Left cardiac atrium (tissue), 4 donors: ENCODE results near the gene SLX4. TPM values are rescaled to one million over a fixed set of nuclear protein-coding genes. Genes with fewer than 3 reads are reported as not detected.

Source experiments
- ATAC-seq, 2 donors: fragments of 200-7000 bp; cut with Tn5 transposase; one replicate each; pipeline ENCODE4 v1.9.1; 2020; ENCODE audit warnings: mild to moderate bottlenecking in 2 of 2, moderate library complexity in 2 of 2
- DNase-seq: peaks from one replicate; pipeline ENCODE4 v3.0.0-alpha.2; 2020
- intact Hi-C, 2 donors: fragments of 100-400 bp; cut with DNase I; formaldehyde crosslinking; loops; one replicate each; pipeline versions ENCODE4 v1.14.1 to v1.15.1; 2022 to 2023
- total RNA-seq, 2 donors: library from RNA; stranded (reverse); fragmentation: NEBNext Ultra II Directional; extraction: Animal tissue kit (Norgen Biotek cat#: 25700); gene quantifications; one replicate each; pipeline ENCODE4 v1.2.1, GENCODE V29; 2021
- donor health status: DM: no; HTN: yes; CAD: no.
- donor health status: DM: no; HTN: yes; CAD: no; lungs with severe emphysema.
- donor health status: DM: yes; HTN: yes; CAD: no.
- donor health status: Dilated cardiomyopathy.

Gene SLX4
- total RNA-seq, 2 donors from 2014 or later = 2.5 to 2.8 TPM

DNA sequence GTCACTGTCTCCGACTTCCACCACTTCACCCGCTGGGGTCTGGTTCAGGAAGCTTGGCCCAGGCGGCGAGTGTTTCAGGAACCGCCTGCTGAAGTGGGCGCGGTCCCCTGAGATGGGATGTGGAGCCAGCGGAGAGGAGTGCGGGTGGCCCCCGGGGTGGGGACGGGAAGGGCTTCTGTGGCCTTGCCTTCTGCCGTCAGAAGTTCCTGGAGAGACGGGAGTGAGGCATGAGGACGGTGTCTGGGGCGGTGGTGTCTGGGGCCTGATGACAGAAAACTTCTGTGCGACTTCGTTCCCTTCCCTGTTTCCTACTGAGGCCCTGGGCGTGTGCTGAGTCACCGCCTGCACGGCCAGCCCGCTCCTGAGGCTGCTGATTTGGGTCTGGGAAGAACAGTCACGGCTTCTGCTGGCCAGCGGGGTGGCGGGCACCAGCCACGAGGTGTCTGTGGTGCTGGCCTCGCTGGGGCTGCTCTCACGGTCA, 21.9 kb downstream of the SLX4 start:
- intact Hi-C loops = no loop called here
- ATAC-seq = peak; percentile 30 to 44
- DNase-seq = no peak

DNA sequence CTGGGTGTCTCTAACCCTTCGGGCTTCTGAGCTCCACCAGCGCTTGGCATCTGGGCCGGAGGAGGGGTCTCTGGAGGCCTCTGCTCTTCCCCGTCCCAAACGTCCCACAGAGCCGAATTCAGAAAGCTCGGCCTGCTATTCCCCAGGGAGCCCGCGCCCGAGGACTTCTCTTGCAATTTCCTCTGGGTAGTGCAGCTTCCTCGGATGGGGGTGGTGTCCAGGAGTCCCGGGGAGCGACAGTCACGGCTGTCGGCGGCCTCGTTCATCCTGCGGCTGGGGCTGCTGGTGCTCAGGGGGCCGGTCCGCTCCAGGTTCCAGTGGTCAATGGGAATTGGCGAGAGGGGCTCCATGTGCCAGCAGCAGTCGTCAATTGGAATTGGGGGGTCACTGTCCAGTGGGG, 22.4 kb downstream of the SLX4 start:
- intact Hi-C loops = no loop called here

DNA sequence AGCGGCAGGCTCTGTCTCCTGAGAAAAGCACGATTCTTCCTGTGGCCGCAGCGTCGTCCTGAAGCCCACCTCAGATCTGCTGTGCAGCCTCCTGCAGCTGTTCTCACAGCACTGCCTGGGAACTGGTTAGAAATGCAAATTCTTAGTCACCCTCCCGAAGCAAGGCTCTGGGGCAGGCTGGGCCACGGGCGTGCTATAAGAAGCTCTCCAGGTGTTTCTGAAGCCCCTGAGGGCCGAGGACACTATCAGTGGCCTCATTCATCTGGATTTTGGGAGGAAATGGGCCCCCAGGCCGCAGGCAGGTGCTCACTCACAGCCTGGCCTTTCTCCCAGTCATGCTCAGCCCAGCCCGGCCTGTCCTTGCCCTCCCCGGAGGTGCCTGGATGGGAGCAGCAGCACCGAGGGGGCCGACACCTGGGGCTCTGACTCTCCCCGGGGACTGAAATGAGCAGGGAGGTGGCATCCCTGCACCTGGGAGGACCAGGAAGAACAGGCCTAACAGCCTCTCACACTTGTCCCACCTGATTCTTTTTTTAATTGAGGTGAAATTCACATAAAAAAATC, 23.8 kb downstream of the SLX4 start:
- intact Hi-C loops = no loop called here
- ATAC-seq (no peak), DNase-seq (no peak)

More for the DNA sequence above, 22.4 kb downstream of the SLX4 start:
- ATAC-seq (no peak), DNase-seq (no peak)

DNA sequence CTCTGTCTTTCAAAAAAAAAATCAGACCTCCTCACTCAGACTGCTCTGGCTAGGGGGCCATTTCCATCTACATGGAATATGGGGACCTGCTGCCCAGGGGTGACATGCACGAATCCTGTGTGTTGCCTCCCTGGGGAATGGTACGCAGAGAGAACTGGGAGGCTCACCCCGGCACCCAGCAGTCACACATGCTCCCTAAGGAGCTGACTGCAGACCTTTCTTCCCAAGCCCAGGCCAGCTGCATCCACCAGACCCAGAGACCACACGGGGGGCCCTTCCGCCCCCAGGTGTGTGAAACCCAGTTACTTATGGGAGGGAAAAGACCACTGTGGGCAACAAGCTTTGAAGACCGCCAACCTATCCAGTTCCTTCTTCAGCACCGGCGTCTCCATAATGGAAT, 27.0 kb downstream of the SLX4 start:
- intact Hi-C loops = no loop called here
- ATAC-seq (no peak), DNase-seq (no peak)

DNA sequence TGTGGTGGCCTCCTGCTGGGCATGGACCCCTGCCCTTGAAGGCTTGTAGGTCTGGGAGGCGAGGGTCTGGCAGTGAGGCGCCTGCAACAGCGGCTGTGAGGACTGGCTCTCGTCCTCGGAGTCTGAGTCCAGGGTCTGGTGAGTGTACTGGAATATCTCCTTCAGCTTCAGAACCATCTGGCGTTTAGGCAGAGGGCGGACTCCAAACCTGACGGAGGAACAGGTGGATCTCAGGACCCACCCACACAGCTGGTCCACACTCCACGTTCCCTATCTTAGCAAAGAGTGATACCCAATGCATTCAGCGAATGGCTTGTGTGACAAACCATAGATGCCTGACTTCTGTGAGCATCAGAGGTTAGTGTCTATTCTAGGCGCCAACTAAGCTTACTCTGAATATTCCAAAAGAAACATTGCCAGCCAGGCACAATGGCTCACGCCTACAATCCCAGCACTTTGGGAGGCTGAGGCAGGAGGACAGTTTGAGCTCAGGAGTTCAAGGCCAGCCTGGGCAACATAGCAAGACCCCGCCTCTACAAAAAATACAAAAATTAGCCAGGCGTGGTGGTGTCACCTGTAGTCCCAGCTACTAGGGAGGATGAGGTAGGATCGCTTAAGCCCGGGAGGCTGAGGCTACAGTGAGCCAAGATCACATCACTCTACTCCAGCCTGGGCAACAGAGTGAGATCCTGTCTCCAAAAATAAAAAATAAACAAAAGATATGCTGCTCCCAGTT, 27.9 kb downstream of the SLX4 start:
- intact Hi-C loops = no loop called here
- no peak for ATAC-seq
- DNase-seq = no peak

DNA sequence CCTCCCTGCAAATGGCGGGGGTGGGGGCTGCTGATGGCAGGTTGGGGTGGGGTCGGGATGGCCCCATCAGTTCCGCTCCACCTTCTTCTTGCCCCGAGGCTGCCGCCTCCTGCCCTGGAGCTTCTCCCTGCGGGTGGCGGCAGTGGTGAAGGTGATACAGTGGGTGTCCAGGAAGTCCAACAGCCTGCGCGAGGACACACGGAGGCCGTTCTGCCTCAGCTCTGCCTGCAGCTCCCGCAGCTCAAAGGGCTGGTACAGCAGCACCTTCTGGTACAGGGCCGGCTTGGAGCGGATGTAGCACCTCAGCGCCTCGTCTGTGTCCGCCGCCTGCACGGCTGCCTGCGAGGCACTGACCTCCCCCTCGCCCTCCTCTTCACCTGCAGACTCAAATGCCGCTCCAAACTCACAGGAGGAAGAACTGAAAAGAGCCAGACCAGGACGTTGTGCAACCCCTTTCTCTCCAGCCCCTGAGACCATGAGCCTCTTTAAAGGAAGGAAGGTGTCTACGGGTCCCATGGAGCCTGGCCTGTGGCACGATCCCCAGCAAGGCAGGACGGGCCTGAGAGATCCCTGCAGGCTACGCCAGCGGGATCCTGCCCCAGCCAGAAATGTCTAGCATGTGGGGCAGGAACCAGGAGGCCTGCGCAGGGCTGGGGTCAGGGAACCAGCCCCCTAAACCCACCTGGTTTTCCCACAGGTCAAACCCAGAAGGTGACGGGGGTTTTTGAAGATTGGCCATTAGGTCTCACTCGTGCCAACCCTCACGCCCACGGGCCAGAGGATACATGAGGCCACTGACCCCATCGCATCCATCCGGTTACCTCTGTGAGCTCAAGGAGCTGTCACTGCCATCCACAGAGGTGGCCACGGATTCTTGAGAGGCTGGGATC, 28.9 kb downstream of the SLX4 start:
- no peak for ATAC-seq
- no peak for DNase-seq

DNA sequence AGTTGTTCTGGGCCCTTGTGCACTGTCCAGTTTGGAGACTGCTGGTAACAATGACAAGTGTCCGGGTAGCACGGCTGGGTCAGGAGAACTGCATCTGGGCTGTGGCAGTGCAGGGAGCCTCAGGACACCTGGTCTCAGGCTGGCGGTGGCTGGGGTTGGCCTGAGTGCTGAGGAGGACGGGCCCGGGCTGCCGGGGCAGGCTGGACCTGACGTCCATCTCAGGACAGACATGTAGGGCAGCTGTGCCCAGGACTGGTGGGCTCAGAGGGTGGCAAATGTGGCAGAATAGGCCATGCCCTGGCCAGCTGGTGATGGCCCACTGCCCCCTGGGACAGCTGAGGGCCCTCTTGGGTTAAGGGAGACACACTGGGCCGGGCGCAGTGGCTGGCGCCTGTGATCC, 30.0 kb downstream of the SLX4 start:
- DNase-seq (no peak), ATAC-seq (no peak)
- intact Hi-C loops = no loop called here

More for the DNA sequence above, 28.9 kb downstream of the SLX4 start:
- intact Hi-C loops = no loop called here

DNA sequence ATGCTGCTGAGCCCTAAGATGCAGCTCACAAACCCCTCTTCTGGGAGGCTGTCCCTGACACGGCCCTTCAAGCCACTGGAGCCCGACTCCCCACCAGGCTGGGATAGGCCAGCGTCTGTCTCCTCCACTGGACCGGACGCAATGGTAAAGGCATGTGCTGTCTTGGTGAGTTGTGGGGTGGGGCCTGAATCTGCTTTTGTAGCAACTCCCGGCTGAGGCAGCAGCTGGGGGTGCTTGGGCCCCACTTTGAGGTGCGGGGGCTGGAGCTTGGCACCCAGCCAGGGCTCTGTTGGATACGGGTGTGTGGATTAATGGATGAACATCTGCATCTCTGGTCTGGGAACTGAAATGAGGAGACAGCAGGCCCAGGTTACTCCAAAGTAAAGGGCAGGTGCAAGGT, 30.7 kb downstream of the SLX4 start:
- ATAC-seq = no peak
- intact Hi-C loops = no loop called here
- no peak for DNase-seq

DNA sequence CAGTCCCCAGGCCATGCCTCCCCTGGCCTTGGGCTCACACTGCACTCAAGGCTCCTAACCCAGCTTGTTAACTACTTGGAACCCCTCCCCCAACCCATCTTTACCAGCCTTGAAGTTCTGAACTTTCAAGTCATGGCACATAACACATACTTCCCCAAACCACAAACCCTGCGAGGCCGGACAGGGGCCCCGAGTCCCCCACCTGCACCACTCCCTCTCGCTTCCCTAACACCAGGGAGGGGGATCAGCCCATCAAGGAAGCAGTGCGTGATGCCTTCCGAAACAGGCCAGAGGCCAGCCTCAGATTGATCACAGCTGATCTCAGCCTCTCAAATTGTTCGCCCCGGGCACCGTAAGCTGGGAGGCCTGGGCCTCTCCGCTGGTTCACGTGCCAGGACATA, 31.2 kb downstream of the SLX4 start:
- DNase-seq = no peak

DNA sequence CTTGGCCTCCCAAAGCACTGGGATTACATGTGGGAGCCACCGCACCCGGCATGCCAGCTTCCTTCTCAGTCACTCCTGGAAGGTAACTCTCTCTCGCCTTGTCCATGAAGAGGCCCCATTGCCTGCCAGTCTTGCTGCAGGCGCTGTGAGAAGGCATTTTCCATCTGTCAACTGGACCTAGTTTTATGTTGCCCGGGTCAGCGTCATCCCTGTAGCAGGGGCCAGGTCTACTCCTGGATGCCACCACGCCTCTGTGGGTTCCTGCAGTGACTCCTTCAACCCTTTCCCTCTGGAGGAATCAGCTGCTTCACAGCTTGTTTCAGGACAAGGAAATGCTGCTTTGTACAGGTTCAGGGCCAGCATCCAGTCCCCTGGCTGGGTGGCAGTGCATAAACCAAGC, 31.6 kb downstream of the SLX4 start:
- no peak for DNase-seq
- no peak for ATAC-seq
- intact Hi-C loops = no loop called here

More for the DNA sequence above, 31.2 kb downstream of the SLX4 start:
- ATAC-seq = no peak
- intact Hi-C loops = no loop called here

DNA sequence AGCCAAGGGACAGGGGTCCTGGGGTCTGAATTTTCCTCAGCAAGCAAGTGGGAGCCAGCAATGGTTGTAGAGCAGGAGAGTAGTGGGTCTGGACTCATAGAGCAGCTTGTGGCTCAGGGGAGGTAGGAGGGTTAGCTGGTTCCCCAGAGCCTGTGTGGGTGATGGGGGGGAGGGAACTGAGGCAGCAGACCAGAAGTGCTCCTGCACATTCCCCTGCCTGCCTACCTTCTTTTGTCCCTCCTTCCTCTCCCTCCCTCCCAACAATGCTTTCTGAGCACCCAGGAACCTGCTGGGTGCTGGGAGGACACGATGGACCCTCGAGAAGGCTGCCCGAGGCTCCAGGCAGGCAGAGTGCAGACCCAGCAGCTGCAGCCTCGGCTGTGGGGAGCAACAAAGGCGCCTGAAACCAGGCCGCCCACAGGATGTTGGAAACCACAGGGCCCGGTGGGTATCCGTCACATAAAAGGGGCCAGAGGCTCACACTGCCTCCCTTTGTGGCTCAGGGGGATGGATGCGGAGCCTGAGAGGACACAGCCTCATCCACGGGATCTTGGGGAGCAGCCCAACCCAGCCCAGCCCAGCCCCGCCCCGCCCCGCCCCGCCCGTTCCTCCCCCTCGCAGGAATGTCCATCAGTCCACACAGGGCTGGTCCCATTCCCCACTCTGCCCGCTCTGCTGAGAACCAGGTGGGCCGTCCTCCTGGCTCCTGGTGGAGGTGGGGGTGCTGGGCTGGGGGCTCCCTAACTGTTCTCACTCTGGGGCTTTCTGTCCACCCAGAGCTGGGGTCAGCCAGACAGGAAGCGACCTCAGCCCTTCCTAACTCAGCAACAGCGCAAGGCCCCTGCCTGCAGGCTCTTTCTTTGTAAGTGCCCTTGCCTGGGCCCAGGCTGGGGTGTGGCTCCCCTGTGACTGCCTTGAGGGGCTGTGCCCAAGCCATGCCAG, 32.5 kb downstream of the SLX4 start:
- ATAC-seq (peak in 1 of 2 donors; percentile 21), DNase-seq (no peak)
- intact Hi-C loops = no loop called here

DNA sequence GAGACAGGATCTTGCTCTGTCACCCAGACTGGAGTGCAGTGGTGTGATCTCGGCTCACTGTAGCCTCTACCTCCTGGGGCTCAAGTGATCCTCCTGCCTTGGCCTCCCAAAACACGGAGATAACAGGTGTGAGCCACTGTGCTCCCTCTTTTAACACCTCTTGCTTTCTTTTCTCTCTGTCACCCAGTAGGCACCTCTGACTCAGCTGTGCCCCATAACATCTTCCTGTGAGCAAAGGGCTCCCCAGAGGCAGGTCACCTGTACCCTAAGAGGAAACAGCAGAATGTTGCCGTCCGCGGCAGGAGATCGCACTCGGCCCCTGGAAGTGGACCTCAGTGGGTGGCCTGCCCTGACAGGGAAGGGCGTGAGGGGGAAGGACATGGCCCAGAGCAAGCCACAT, 33.3 kb downstream of the SLX4 start:
- DNase-seq (no peak), ATAC-seq (no peak)
- intact Hi-C loops = no loop called here

DNA sequence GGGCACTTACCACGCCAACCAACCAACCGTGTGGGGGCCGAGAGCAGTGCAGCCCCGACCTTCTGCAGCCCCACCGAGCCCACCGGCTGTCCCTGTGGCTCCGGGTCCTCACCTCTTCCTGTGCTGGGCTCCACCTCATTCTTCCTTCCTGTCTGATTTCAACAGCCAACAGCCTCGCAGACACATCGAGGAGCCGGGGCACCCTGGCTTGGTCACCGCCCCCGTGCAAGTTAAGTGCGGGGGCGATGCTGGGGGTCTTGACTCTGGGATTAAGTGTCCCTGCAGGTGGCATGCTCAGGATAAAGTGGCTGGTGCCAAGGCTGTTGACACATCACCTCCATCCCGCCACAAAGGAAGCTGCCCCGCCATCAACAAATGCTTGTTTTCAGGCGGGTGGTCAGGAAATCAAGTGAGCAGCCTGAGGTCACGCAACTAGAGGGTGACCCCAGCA, 34.1 kb downstream of the SLX4 start, which contains the start of gene NLRC3:
Gene NLRC3 (minus strand): TSS at position 102 of the 451 bp plus-strand sequence. CDS start 12,367 bp downstream, outside the sequence.
- intact Hi-C loops = no loop called here

DNA sequence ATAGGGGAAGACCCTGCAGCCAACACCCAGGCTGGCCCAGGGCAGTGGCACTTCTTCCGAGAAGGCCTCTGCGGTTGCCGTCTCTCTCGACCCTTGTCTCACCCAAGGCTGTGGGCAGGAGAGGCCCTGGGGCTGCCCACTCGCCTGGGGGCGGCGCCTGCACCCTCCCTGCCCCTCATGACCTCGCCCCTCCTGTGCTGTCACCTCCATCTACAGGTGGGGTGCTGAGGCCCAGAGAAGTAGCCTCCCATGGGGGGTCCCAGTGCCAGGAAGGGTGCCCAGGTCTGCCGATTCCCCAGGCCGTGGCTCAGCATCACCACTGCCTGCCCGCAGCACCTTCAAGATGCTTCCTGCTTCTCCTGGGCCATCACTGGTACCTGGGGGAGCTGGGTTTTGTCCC, 35.2 kb downstream of the SLX4 start:
- intact Hi-C loops = no loop called here
- DNase-seq (no peak), ATAC-seq (no peak)

More for the DNA sequence above, 34.1 kb downstream of the SLX4 start, which contains the start of gene NLRC3:
- ATAC-seq (peak in 1 of 2 donors; percentile 18), DNase-seq (no peak)

DNA sequence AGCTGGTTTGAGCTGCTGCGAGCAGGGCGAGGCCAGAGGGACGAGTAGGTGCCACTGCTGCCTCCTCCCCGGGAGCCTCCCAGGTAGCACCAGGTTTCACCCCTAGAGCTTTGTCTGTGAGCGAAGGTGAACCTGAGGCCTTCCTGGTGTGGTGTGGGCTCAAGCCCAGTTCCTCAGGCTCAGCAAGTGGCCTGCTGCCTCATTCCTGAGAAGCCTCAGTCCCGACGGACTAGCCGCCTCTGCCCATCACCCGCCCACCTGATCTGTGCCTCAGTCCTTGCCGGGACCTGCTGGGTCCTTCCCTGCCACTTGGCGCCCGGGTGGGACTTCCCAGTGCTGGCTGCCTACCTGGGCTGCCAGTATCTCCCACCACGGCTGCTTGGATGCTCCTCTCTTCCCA, 35.9 kb downstream of the SLX4 start:
- DNase-seq = no peak

DNA sequence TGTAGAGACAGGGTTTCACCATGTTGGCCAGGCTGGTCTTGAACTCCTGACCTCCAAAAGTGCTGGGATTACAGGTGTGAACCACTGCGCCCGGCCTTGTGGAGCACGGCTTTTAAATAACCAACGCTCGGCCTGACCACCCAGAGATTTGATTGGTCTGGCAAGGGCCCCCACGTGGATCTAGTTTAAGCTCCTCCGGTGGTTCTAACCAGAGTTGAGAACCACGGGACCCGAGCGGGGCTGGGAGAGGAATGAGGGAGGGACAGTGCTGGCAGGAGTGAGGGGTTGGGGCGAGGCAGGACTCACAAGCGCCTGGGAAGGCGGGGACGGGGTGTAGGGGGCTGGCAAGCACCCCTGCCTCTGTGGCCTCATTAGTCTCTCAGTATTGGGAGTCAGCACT, 37.2 kb downstream of the SLX4 start:
- no peak for DNase-seq
- ATAC-seq = no peak
- intact Hi-C loops = no loop called here

More for the DNA sequence above, 35.9 kb downstream of the SLX4 start:
- intact Hi-C loops = no loop called here
- ATAC-seq = no peak

DNA sequence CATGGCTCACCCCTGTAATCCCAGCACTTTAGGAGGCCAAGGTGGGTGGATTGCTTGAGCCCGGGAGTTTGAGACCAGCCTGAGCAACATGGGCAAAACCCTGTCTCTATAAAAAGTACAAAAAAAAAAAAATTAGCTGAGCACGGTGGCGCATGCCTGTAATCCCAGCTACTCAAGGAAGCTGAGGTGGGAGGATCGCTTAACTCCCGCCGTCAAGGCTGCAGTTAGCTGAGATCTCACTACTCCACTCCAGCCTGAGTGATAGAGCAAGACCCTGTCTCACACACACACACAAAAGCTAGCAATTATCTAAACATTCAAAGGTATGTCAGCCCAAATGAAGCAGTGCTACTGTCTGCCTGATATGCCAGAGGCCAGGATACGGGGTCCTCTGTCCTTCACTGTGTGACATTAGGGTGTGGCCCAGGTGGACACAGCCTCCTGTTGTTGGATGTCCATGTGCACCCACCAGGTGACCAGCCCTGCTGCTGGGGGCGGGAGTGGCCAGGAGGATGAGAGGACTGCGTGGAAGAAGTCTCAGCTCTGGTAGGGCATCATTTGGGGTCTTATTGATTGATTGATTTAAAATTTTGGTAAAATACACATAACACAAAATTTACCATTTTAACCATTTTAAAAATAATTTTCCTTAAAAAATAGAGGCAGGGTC, 38.1 kb downstream of the SLX4 start:
- DNase-seq = no peak
- no peak for ATAC-seq
- intact Hi-C loops = no loop called here

DNA sequence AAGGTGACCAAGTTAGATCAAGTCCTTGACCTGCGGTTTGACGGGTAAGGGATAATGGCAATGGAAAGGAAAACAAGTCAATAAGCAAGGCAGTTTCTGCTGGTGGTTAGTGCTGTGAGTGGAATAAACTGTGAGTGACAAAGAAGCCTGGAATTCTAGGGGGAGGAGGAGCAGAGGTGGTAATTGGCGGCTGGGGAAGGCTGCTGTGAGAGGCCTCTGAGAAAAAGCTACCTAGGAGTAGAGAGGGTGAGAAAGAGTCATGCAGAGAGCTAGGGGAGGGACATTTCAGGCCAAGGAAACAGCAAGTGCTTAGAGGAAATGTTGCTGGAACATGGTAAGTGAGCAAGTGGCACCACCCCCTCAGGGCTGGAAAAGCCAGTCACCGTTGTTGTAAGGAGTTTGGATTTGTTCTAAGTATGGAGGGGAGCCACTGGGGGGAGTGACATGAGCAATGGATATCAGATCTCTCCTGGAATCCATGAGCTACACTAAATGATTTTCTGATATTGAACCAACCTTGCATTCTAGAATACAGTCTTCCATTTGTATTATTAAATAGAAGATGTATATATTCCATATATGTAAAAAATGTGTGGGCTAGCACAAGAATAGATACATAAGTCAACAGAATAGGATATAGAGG, 40.9 kb downstream of the SLX4 start:
- intact Hi-C loops = no loop called here
- DNase-seq = no peak
- no peak for ATAC-seq
